ENCODE measurements around the gene DGAT2.

The DGAT2 gene

DNA sequence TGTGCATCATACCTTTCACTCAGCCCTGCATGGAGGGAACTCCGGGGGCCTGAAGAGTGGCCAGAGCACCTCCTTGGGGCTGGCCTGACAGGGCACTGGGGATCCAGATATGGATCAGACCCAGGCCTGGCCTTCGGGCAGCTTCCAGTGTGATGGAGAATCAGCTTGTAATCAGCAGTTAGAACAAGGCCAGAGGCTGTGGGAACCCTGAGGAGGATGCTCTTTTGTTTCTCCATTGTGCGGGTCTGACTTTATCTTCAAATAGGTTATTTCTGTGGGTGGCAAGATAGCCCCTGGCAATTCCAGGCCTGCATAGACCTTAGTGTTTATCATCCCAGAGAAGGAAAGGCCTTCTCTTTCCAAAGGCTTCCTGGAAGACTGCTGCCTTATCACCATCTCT lies 12.3 kb downstream of the DGAT2 start:
- no peak for DNase-seq

DNA sequence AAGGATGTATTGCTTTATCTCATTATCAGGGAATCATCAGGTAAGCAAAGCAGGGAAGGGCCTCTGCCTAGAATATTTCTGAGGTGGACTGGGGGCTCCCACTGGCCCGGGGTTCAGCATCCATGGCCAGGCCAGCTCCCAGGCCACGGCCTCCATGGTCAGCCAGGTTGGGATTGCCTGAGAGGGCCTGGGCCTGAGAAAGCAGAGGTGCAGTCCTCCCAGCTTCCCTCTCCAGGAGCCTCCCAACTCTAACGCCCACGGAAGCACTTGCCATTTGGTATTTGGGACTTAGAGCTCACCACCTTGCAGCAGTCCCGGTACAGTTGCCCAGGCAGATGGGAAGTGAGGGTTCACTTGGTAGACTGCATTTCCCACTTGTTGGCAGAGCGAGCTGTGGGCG lies 12.7 kb downstream of the DGAT2 start:
- DNase-seq, result no peak

DNA sequence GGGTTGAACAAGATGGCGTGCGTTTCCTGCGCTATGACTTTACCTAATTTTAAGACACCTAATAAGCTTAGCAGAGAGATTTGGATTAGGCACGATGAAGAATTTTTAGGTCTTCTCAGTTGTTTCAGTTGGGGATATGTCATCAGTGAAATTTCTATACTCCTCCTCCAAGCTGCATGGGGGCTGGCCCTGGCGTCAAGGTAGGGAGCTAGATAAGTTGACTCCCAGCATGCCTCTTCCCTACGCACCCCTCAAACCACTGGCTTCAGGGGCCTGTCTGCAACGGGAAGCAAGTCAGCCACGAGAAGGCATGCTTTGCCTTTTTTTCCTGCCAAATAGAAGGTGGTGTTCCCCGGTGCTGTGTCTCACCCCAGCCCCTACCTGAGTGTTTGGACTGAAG lies 13.3 kb downstream of the DGAT2 start:
- no peak for DNase-seq

DNA sequence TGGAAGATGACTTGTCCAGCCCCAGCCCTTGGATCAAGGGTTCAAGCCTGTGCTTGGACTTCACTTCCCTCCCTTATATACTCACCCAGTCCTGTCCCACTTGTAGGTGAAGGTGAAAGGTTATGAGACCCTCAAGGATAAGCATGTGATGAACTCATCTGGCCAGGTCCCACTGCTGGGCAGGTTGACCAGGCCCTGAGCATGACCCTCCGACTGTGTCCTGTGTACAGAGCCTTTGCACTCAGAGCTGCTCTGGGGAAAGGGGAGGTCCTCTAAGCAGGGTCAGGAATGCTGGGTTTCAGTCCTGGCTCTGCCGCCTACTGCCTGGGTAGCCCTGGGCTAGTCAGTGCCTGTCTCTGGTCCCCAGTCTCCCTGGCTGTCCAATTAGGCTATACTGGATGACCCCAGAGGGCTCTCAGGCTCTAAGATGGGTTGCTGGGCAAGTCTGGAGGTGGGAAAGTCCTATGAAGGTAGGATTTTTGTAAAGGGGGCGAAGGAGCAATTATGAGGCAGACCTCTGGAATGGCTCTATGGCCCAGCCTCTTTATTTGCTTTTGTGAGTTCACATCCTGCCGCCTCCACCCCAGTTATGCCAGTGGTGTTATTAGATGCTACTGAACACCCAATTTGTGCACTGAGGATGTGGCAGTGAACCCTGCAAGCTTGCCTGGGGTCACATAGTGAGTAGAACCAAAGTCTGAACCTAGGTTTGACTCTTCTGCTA lies 14.1 kb downstream of the DGAT2 start:
- DNase-seq, result no peak

DNA sequence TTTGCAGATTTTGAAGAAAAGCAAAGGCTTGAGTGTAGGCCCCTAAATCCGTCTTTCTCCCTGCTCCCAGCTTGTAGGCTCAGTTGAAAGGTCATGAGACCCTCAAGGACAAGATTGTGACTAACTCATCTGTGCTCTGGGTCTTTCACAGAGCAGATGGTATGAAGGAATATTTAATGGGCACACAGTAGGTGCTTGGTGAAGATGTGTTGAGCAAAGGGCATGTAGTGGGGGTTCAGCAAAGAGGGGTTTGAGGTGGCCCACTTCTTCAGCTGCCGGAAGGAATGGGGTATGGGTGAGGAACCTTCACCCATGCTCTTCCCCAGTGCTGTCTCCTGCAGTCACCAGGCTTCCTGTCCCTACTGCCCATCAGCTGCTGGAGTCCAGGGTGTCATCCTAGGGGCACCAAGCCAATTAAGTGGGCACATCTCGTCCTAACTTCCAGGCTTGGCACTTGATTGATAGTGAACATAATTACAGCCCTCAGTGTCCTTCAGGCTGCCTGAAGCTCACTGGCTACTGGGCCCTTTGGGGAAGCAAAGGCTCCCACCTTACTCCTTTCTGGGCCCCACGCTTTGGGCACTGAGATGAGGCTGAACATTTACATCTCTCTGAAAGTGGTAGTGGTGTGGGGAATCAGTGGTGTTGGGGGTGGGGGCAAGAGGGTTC lies 15.0 kb downstream of the DGAT2 start:
- DNase-seq, result no peak

DNA sequence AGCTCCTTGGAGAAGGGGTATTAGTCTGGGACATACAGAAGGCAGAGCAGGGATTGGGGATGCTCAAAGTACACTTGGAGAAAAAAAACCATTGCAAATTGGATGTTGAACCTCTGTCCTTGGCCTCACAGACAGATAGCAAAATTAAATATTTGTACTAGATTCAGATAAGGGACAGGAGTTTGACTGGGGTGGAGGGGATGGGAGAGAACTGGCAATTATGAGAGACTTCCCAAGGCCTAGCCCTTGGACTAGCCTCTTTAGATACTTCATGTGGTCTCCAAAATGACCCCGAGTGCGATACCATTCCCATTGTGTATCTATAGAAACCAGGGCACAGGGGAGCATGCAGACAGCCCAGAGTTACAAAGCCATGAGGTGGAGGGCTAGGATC lies 15.5 kb downstream of the DGAT2 start:
- DNase-seq, result no peak

DNA sequence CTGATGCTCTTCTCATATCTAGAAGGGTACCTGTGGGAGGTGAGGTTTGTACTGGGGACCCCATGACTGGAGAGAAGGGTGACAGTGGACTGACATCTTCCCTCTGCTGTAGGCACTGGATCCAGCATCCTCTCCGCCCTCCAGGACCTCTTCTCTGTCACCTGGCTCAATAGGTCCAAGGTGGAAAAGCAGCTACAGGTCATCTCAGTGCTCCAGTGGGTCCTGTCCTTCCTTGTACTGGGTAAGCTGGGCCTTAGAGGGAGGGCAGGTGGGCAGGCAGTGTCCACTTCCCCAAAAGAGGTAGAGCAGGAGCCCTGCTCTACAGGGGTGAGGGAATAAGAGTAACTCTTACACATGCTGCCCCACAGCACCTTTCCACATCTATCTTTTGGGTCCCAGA lies 15.9 kb downstream of the DGAT2 start:
- DNase-seq, result no peak

DNA sequence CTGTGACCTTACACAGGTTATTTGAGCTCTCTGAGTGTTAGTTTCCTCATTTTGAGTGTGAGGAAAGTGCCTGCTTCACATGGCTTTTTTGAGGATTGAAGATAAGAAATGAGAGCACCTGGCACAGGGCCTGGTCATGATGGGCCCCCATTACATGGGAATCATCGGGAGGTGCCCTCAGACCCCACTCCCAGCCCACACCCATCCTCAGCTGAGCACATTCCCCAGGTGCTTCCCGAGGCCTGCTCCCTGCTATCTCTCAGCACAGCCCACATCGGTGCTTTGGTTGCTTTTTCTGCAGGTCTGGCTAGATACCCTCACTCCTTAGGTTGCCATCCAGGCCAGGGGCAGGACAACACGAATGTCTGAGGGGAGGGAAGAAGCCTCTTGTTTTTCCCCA lies 16.6 kb downstream of the DGAT2 start:
- DNase-seq, result no peak

DNA sequence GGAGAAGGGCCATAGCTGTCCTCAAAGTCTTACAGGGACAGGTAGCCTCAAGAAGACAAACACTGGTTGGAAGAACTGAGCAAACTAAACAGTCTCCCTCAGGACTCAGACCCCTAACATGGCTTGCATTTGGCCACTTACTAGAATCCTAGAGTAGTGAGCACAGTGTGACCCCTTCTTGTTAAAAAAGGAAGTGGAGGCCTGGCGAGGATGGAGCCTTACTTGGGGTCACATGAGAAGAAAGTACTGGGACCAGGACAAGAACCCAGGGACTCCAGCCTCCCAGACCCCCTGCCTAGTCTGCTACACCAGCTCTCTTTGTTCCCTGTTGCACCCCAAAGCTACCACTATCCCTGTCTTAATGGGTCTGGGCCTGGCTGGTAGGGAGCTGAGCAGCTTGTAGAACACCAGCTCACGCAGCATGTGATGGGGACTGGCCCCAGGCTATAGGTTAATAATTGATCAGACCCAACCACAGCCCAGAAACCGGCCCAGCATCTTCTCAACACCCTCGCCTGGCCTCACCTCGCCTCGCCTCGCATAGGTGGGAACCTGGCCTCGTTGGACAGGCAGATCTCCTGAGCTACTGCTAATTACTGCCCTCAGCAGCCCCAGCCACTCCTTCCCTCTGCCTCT lies 17.6 kb downstream of the DGAT2 start:
- DNase-seq, result no peak

DNA sequence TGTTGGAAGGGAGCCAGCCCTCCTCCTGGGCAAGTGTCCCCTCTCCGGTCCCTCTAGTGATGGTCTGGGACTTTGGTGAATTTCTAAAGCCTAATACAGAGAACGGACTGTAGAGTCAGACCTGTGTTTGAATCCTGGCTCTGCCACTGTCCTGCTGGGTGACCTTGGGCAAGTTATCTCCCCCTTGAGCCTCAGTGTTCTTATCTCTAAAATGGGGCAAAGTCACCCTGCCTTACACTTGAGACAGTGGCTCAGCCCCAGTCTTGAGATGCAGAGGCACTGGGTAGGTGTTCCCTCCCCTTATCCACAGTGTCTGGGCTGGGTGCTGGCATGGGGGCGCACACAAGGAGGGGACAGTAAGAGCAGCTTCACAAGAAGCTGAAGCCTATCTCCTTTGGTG lies 20.9 kb downstream of the DGAT2 start:
- no peak for DNase-seq

DNA sequence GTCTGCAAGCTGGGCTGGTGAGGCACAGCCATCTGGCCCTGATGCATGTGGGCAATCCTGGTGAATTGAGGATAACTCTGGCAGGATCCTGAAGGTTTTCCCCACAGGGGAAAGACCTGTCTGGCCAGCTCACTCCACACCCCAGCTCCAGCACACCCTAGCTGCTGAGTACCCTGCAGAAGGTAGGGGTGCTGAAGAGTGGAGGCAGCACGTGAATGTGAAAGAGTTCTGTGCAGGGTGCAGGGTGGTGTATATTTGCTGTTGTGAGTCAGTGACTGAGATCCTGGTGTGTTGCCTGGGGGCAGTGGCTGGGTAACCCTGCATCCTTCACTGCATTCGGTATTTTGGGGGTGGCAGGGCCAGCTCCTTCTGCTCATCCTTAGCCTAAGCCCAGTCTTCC lies 22.4 kb downstream of the DGAT2 start:
- no peak for DNase-seq

DNA sequence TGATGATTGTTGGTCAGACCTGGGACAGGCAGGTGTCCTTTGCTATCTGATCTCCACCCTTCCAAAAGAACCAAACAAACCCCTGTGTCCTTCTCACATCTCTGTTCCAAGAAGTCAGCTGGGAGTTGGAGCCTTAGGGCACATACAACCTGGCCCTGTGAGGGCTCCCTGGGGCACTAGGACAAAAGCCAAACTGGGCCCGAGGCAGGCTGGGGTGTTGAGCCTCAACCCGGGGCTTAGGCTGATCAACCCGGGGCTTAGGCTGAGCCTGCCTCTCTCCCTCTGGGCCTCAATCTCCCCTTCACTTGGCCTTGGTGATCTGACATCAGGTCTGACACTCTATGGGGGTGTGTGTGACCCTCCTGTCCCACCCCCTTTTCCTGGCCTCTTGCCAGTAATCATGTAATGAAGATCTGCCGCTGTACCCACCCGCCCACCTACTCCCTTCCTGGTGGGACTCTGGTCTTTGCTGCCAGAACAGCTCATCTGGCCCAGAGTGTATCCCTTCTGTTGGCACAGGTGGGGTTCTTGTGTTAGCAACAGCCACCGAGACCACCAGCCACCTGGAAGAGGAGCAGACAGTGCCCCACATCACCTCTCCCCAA lies 23.7 kb downstream of the DGAT2 start:
- DNase-seq, result no peak

DNA sequence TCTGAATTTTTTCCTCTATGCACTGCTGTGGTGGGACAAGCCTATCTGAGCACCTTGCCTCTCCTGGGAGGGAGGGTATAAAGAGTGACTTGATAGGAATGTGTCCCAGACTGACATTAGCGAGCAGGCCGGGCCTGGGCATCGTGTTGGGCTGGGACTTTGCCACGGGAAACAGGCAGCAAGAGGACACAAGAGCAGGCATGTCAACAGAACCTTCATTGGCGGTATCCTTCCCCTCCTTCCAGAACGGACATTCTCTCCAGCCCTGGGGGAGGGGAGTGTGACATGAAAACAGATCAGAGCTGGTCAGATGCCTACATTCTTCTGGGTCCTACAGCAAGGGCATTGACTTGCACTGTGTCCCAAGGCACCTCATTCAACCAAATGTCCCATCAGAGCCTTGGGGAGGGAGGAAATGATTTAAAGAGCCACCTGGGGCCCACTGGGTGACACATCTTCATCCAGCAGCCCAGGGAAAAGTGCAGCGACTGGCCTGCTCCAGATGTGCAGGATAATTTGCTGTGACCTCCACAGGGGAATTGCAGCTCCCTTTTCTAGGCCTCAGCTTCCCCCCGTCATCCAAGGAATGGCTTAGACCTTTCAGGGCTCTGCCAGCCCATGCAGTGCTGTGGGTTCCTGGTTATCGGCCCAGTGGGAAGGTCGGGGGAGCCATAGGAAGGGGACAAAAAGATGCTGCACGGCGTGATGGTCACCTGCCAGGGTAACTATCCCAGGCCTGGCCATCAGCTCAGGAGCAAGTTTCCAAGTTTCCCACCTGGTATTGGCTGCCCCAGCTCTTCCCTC lies 24.6 kb downstream of the DGAT2 start:
- no peak for DNase-seq

DNA sequence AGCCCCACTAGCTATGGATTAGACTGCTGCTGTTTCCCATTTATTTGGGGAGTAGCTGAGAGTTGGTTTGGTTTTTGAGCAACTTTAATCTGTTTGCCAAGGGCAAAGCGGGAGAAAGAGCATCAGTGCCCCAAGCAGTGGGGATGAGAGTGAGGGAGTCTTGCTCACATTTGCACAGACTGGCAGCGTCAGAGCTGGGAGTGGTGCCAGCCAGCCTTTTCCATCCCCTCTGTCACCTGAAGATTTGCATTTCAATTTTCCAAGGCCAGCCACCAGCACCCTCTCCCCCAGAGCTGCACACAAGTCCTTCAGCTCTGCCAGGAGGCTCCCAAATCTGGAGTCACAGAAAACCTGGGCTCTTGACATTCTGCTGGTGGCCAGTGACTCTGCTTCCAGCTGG lies 25.4 kb downstream of the DGAT2 start:
- no peak for DNase-seq

DNA sequence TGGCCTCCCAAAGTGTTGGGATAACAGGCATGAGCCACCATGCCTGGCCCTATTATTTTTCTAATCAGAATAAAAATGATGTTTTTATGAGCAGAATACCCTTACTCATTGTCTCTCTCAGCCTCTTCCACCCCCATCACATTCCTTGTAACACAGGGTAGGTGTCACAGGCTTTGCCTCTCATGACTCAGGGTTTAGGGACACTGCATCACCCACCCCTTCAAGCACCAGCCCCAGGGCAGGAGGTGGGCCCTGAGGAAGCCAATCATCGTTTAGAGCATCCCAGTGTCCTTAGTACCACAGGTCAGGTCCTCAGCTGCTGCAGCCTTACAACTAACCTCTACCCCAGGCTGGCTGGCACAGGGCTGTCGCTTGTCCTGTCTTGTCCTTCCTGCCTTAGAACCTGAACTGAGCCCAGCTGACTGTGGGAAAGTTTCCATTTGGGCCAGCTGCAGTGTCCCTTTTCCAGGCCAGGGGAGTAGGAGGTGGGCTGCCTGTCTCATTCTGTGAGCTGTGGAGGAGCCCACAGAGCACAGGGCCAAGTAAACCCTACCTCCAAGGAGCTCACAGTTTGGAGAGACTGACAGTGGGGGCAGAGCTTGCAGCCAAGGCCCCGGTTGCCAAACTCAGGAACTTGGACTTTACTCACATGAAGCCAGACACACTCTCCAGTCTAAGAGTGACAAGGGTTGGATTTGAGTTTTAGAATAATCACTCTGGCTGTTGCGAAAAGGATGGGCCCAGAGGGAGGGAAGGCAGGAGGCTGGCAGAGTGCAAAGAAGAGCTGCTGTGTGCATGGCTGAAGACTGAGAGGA lies 26.9 kb downstream of the DGAT2 start:
- no peak for DNase-seq

DNA sequence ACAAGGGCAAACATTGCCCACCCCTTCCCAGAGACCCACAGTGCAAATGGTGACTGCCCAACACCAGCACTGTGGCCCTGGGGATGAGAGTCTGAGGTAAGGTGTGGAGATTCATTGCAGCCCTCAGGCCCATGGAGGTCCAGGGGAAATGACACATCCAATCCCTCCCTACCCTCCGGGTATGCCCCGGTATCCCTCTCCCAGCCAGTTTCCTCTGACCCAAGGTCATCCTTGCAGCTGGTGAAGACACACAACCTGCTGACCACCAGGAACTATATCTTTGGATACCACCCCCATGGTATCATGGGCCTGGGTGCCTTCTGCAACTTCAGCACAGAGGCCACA lies 27.5 kb downstream of the DGAT2 start:
- no peak for DNase-seq

DNA sequence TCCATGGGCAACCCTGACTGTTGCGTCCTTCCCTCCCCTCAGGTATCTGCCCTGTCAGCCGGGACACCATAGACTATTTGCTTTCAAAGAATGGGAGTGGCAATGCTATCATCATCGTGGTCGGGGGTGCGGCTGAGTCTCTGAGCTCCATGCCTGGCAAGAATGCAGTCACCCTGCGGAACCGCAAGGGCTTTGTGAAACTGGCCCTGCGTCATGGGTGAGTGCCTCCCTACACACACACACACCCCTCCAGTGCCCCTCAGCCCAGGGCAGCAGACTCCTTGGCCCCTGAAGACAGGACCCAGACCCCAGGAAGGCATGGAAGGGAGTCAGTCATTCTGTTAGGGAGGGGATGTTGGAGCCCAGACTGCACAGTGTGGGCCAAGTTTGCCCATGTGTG lies 28.5 kb downstream of the DGAT2 start:
- no peak for DNase-seq

DNA sequence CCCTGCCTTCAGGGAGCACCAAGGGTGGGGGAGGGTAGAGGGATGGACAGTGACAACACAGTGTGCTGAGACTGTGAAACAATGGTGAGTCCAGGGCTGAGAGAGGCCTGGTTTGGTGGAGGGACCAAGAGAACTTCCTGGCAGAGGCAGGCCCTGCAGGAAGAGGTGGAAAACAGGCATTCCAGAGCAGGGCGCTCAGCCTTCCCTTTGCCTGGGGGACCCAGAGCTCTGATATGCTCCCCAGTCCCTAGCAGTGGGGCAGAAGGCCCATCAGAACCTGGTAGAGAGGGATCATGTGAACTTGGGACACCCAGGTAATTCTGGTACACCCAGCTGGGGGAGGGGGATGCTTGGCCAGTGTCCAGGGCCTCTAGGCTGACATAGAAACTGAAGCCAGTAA lies 29.2 kb downstream of the DGAT2 start:
- DNase-seq, result no peak

DNA sequence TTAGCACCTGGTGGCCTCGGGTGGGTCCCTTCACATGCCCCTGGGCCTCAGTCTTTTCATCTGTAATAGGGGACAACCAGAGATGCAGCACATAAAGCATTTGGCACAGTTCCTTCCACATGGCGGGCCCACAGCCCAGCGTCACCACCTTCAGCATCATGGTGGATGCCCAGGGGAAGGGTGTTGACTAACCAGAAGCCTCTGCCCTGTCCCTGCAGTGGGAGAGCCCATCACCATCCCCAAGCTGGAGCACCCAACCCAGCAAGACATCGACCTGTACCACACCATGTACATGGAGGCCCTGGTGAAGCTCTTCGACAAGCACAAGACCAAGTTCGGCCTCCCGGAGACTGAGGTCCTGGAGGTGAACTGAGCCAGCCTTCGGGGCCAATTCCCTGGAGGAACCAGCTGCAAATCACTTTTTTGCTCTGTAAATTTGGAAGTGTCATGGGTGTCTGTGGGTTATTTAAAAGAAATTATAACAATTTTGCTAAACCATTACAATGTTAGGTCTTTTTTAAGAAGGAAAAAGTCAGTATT lies 31.6 kb downstream of the DGAT2 start:
- DNase-seq, result no peak

DNA sequence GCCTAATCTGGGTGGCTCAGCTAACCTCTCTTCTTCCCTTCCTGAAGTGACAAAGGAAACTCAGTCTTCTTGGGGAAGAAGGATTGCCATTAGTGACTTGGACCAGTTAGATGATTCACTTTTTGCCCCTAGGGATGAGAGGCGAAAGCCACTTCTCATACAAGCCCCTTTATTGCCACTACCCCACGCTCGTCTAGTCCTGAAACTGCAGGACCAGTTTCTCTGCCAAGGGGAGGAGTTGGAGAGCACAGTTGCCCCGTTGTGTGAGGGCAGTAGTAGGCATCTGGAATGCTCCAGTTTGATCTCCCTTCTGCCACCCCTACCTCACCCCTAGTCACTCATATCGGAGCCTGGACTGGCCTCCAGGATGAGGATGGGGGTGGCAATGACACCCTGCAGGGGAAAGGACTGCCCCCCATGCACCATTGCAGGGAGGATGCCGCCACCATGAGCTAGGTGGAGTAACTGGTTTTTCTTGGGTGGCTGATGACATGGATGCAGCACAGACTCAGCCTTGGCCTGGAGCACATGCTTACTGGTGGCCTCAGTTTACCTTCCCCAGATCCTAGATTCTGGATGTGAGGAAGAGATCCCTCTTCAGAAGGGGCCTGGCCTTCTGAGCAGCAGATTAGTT lies 32.3 kb downstream of the DGAT2 start:
- no peak for DNase-seq

DNA sequence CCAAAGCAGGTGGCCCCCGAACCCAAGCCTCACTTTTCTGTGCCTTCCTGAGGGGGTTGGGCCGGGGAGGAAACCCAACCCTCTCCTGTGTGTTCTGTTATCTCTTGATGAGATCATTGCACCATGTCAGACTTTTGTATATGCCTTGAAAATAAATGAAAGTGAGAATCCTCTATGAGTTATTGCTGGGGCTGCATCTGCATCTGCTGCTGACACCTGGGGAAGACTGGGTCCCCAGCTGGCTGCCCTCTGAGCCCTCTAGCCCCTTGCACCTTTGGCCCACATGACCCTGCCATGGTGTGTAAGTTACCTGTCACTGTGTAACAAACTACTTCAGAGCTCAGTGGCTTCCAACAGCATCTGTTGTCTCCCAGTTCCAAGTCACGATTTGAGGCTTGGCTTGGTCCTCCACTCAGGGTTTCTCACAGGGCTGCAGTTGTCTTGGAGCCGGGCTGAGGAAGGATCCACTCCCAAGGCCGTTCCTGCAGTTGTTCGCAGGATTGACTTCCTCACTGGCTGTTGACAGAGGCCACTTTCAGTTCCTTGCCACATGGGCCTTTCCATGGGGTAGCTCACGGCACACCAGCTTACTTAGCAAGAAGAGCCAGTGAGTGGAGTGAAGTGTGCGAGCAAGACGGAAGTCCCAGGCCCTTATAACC lies 32.9 kb downstream of the DGAT2 start:
- DNase-seq, result no peak

Measured in activated gamma-delta T cell (primary cell).